ENCODE results near the gene SUGCT.

DNA sequence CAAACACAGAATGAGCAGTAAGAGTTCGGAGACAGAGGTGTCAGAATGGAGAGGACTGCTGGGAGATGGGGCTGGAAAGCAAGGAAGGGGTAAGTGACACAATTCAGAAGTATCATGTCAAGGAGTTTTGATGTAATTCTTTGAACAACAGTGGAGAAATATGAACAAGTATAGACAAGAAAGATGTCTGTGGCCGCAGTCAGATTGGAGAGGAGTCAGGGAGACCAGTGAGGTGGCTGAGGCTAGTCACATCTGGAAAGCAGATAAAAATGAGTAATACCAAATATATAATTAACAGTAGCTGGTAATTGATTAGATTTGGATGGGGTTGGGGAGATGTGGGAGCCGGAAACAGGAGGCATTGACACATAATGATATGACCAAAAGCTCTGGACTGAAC is 540.9 kb downstream of the SUGCT start:
- TF ChIP-seq, protein P1, sequence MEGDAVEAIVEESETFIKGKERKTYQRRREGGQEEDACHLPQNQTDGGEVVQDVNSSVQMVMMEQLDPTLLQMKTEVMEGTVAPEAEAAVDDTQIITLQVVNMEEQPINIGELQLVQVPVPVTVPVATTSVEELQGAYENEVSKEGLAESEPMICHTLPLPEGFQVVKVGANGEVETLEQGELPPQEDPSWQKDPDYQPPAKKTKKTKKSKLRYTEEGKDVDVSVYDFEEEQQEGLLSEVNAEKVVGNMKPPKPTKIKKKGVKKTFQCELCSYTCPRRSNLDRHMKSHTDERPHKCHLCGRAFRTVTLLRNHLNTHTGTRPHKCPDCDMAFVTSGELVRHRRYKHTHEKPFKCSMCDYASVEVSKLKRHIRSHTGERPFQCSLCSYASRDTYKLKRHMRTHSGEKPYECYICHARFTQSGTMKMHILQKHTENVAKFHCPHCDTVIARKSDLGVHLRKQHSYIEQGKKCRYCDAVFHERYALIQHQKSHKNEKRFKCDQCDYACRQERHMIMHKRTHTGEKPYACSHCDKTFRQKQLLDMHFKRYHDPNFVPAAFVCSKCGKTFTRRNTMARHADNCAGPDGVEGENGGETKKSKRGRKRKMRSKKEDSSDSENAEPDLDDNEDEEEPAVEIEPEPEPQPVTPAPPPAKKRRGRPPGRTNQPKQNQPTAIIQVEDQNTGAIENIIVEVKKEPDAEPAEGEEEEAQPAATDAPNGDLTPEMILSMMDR (conservative IDR thresholded peaks at IDR 0.05; ENCODE audit: low read depth, low read length) = no peak
- TF ChIP-seq EZH2 (IDR thresholded peaks at IDR 0.05; ENCODE audit: borderline replicate concordance, low read depth, low read length, poor library complexity, severe bottlenecking) = no peak

Measured in A673 (cell line).